Measurements from ENCODE around the gene TUBA4B.

Gene TUBA4B

GRCh38 chr2:219299372-219299760 lies 46.3 kb downstream of the TUBA4B start:
- no peak overlapping the region; the same call in 1 of the 2 replicates for H3K4me3 ChIP-seq (ENCODE audit: low read depth, low read length)
- DNase-seq (ENCODE audit: low read depth): no peak
- no peak for TF ChIP-seq CTCF (IDR thresholded peaks at IDR 0.05; ENCODE audit: control insufficient read depth, extremely low read depth, insufficient read depth)

GRCh38 chr2:219300022-219300421 lies 47.0 kb downstream of the TUBA4B start:
- no peak for DNase-seq (ENCODE audit: low read depth)
- TF ChIP-seq CTCF (IDR thresholded peaks at IDR 0.05; ENCODE audit: control insufficient read depth, extremely low read depth, insufficient read depth): no peak
- no peak overlapping the region for H3K4me3 ChIP-seq (ENCODE audit: low read depth, low read length)

DNA sequence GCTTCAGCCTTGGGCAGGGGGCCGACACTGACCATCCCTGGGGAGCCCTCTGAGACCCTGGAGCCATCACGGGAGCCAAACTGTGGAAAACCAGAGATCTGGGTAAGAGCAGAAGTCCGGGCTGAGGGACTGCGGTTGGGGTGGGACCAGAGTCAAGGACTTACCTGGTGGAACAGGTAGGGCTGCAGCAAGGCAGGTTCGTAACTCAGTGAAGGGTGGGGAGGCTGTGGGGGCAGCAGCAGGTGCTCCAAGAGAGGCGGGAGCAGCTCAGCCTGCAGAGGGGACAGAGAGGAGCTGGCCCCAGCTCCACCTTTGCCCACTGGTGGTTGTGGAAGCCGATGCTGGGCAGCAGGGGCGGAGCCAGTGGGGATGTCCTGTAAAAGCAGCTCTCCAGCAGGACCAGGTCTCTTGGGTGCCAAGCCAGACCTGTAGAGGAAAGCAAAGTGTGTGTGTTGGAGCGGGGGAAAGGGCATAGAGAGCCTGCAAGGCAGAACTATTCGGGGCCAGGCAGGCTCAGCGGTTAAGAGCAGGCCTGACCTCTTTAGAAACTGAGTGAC lies 49.4 kb downstream of the TUBA4B start:
- TF ChIP-seq CTCF (IDR thresholded peaks at IDR 0.05; ENCODE audit: control insufficient read depth, extremely low read depth, insufficient read depth): no peak
- no peak for DNase-seq (ENCODE audit: low read depth)
- H3K4me3 ChIP-seq (ENCODE audit: low read depth, low read length): no peak overlapping the region

GRCh38 chr2:219304223-219304622 lies 51.2 kb downstream of the TUBA4B start:
- no peak for TF ChIP-seq CTCF (IDR thresholded peaks at IDR 0.05; ENCODE audit: control insufficient read depth, extremely low read depth, insufficient read depth)
- DNase-seq (ENCODE audit: low read depth): no peak
- no peak overlapping the region for H3K4me3 ChIP-seq (ENCODE audit: low read depth, low read length)

- no peak overlapping the region for H3K4me3 ChIP-seq (ENCODE audit: low read depth, low read length)
- no peak for TF ChIP-seq CTCF (IDR thresholded peaks at IDR 0.05; ENCODE audit: control insufficient read depth, extremely low read depth, insufficient read depth)
- DNase-seq (ENCODE audit: low read depth): no peak
These were observed 53.0 kb downstream of the TUBA4B start for GRCh38 chr2:219306047-219306446.

DNA sequence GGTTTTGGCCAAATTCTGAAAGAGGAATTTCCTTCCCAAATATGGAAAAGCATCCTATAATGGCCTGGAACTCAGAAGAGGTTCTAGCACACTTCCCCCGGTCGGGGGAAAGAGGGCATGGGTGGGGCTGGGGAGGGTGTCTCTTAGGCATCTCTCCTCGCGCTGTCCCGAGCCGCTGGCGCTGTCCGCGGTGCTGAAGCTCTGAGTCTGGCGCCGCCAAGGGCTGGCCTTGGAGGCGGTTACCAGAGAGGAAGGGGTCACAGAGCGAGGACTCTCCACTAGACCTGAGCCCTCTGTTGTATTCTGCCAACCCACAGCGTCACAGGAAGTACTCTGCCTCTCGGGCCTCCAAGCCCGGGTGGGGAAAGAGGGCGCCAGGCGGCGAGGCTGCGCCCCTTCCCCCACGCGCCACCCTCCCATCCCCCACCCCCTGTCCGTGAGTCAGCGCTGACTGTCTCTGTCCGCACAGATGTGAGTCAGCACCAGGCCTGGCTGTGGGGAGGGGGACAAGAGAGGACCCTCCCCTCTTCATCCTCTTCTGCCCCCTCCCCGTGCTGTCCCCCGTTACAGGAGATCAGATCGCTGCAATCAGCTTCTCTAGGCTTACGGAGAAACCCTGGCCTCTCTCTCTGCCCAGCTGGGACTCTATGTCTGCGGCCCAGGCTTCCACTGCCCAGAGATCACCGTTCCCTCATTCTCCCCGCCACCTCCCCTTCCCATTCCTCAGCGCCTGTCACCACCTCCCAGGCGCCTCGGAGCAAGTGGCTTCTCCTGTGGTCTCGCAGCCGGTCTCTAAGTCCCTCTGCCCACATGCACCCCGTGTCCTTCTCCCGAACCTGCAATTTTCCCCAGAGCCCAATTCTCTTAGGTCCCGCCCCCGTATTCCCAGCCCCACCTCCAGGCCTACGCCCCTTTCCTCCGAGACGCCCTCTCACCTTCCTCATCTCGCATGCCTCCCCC lies 55.4 kb downstream of the TUBA4B start:
- no peak for TF ChIP-seq CTCF (IDR thresholded peaks at IDR 0.05; ENCODE audit: control insufficient read depth, extremely low read depth, insufficient read depth)
- no peak for DNase-seq (ENCODE audit: low read depth)
- H3K4me3 ChIP-seq (ENCODE audit: low read depth, low read length): no peak overlapping the region
